Stomach smooth muscle (tissue), 2 donors: ENCODE measurements around the gene ZNF865.
"Not testable (repeated sequence)": the region's sequence is repeated elsewhere in the genome, so short reads cannot be mapped to it uniquely, and the experiment has no call there.

Source experiments
- H3K27ac ChIP-seq: one replicate; pipeline ENCODE4 v1.7.0; 2013; ENCODE audit warnings: mild to moderate bottlenecking, low read length, inconsistent platforms
- H3K27me3 ChIP-seq, 2 donors: one replicate each; pipeline ENCODE4 v1.7.0; 2013; ENCODE audit warnings: low read length in 2 of 2; ENCODE audit not compliant: insufficient read depth in 2 of 2, control insufficient read depth in 1 of 2
- H3K36me3 ChIP-seq, 2 donors: one replicate each; pipeline ENCODE4 v1.7.0; 2013; ENCODE audit warnings: low read length in 2 of 2; ENCODE audit not compliant: control insufficient read depth in 2 of 2, insufficient read depth in 2 of 2
- H3K4me1 ChIP-seq: one replicate; pipeline ENCODE4 v1.7.0; 2013; ENCODE audit warnings: low read length; ENCODE audit not compliant: control insufficient read depth, insufficient read depth
- H3K4me3 ChIP-seq, 2 donors: one replicate each; pipeline ENCODE4 v1.7.0; 2013; ENCODE audit warnings: low read length in 2 of 2
- H3K9ac ChIP-seq, 2 donors: one replicate each; pipeline ENCODE4 v1.7.0; 2013; ENCODE audit warnings: low read length in 2 of 2, mild to moderate bottlenecking in 1 of 2
- H3K9me3 ChIP-seq, 2 donors: one replicate each; pipeline ENCODE4 v1.7.0; 2013; ENCODE audit warnings: low read length in 2 of 2; ENCODE audit not compliant: control insufficient read depth in 2 of 2
- donor health status: healthy.
- donor health status: Pancreatic carcinoma.

Gene ZNF865

DNA sequence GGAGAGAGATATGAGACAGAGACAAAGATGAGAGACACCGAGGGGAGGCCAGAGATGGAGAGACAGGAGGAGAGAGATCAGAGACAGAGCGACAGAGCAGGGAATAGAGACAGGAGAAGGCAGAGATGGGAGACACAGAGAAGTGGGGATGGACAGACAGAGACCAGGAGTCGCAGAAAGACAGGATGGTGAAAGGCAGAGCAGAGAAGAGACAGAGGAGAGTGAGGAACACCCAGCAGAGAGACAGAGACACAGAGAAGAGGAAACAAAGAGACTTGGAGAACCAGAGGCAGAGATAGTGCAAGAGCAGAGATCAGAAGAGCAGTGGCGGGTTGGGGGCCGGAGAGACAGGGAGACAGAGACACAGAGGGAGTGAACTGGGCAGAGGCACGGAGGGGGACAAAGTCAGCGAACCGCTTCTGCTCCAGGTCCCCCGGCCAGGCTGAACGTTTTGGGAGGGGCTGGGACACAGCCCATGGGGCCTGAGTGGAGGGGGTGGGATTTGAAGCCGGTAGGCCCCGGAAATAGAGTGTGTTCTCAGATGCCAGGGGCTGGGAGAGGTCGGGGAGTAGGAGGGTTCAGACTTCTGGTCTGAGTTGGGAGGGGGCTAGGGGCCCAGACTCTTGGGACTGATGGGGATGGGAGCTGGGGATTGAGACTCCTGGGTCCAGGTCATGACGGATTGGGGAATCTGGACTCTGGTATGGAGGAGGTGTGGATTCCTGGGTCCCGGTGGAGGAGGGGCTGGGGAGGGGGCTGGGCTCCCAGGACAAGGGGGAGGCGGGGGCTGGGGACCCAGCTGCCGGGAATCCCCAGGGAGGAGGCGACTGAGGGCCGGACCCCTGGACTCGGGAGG, 25.5 kb upstream of the ZNF865 start:
- peak overlapping the region; percentile 65 to 79 for H3K9ac ChIP-seq
- peaks cover 0 to 2% of the 10 kb centered on the region in 2 donors for H3K27me3 ChIP-seq
- H3K36me3 ChIP-seq: peaks cover 4% of the 10 kb centered on the region in 2 donors
- no peaks in the 10 kb centered on the region for H3K9me3 ChIP-seq
- H3K27ac ChIP-seq: peak overlapping the region; percentile 75
- H3K4me1 ChIP-seq: peaks cover 20% of the 10 kb centered on the region
- H3K4me3 ChIP-seq: peak overlapping the region; percentile 72 to 82

DNA sequence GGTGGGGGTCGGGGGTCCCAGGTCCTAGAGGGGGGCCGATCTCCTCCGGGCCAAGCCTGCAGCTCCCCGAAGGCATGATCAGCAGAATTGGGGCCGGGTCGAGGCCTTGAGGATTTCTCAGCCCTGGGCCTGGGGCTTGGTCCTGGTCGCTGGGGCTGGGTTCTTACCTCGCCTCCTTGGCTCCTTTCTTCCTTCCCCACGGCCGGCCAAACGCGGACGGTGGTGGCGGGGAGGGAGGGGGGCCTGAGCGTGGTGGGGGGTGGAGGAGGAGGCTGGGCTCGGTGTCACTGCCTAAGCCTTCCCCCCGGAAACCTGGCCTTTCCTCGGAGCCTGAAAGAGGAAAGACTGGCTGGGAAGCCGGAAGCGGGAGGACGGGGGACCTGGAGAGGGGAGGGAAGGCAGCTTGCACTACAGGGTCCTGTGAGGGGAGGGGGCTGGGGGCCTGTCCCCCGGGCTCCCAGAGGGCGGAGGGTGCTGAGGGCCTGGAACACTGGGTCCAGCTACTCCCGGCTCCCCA, 24.8 kb upstream of the ZNF865 start, which contains the start of gene ZNF579:
Gene ZNF579 (minus strand): TSS at position 221 of the 517 bp plus-strand sequence. CDS start 1,209 bp downstream, outside the sequence.
- Histone ChIP-seq H3K27ac (peak within 1 kb of the TSS; percentile 75), H3K36me3 (peaks cover 4% of the 10 kb centered on the region in 2 donors), H3K4me1 (peaks cover 20% of the 10 kb centered on the region), H3K4me3 (peak within 1 kb of the TSS; percentile 72 to 82), H3K27me3 (peaks cover 0 to 2% of the 10 kb centered on the region in 2 donors), H3K9me3 (no peaks in the 10 kb centered on the region), H3K9ac (peak within 1 kb of the TSS; percentile 65 to 80)

DNA sequence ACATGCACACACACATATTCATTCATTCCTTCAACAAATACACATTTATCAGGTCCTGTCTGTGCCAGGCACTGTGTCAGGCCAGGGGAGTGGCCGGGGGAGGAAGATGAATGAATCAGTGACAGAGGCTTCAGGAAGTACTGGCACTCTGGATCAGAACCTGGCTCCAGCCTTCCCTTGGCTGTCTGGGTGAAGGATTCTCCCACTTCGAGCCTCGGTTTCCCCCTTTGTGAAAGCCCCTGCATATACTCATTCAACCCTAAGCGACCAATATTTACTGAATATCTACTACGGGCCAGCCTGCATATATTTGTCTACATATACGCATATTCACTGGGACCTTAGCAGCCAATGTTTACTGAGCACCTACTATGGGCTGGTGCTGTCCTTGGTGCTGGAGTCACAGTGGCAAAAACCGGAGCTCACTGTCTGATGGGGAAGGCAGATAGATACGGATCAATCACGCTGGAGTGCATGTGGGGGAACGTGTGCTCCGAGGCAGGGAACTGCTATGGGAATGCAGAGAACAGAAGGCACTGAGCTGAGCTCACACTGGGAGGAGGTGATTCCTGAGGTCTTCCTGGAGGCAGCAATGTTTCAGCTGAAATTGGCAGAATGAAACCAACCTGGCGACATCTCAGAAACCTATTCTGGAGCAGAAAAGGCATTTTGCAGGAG, 24.2 kb upstream of the ZNF865 start:
- peaks cover 25% of the 10 kb centered on the region for H3K4me1 ChIP-seq
- peak overlapping the region; percentile 72 to 82 for H3K4me3 ChIP-seq
- peak overlapping the region; percentile 75 for H3K27ac ChIP-seq
- peaks cover 4% of the 10 kb centered on the region in 2 donors for H3K36me3 ChIP-seq
- H3K27me3 ChIP-seq: peaks cover 0 to 2% of the 10 kb centered on the region in 2 donors
- peak overlapping the region; percentile 65 to 80 for H3K9ac ChIP-seq
- no peaks in the 10 kb centered on the region for H3K9me3 ChIP-seq

DNA sequence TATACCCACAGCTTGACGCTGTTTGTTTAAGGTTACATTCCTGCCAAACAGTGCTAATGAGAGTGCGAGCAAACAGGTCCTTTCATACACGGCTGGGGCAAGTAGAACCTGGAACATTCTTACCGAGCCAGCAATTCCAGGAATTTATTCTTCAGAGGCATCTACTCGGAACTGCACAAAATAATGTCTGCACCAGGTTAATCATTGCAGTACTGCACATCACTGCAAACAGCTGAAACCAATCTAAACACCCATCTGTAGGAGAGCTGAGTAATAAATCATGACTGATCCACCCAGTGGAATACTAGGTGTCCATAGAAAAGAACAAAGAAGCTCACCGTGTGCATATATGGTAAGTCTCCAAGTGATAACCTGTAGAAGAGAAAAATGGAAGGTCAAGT, 23.6 kb upstream of the ZNF865 start:
- Histone ChIP-seq H3K27ac (peak overlapping the region; percentile 75), H3K9me3 (no peaks in the 10 kb centered on the region), H3K27me3 (peaks cover 0 to 4% of the 10 kb centered on the region in 2 donors), H3K4me1 (peaks cover 30% of the 10 kb centered on the region), H3K36me3 (peaks cover 4% of the 10 kb centered on the region in 2 donors), H3K4me3 (peak overlapping the region in 1 of 2 donors; percentile 82), H3K9ac (no peak overlapping the region)

DNA sequence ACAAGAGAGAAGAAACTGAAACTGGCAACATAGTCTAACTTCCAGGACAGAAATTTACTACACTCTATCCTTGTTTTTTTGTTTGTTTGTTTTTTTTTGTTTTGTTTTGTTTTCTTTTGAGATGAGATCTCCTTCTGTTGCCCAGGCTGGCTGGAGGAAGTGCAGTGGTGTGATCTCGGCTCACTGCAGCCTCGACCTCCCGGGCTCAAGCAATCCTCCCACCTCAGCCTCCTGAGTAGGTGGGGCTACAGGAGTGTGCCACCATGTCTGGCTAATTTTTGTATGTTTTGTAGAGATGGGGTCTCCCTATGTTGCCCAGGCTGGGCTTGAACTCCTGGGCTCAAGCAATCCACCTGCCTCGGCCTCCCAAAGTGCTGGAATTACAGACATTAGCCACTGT, 23.2 kb upstream of the ZNF865 start:
- not testable (repeated sequence) for H3K4me3 ChIP-seq, H3K9me3 ChIP-seq, H3K9ac ChIP-seq, H3K27me3 ChIP-seq, H3K36me3 ChIP-seq, H3K27ac ChIP-seq
- H3K4me1 ChIP-seq: peaks cover 35% of the 10 kb centered on the region

DNA sequence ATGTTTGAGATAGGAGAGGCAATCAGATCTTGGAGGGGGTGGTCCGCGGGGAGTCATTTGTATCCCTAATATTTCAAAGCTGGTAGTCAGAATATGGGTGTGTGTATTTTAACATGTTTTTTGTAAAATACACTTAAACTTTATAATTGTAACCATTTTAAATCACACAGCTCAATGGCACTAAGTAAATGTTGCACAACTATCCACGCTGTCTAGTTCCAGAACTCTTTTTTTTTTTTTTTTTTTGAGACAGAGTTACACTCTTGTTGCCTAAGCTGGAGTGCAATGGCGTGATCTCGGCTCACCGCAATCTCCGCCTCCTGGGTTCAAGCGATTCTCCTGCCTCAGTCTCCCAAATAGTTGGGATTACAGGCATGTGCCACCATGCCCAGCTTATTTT, 21.6 kb upstream of the ZNF865 start:
- H3K9ac ChIP-seq, H3K27me3 ChIP-seq, H3K36me3 ChIP-seq, H3K4me3 ChIP-seq, H3K27ac ChIP-seq, H3K9me3 ChIP-seq: not testable (repeated sequence)
- peaks cover 38% of the 10 kb centered on the region for H3K4me1 ChIP-seq

DNA sequence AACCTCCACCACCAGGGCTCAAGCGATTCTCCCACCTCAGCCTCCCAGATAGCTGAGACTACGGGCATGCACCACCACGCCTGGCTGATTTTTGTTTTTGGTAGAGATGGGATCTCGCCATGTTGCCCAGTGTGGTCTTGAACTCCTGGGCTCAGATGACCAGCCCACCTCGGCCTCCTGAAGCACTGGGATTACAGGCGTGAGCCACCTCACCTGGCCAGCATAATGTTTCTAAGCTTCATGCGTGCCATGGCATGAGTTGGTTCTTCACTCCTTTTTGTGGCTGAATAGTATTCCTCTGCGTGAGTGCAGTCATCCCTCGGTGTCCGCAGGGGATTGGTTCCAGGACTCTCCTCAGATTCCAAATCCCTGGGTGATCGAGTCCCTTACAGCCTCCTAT, 20.6 kb upstream of the ZNF865 start:
- H3K9ac ChIP-seq: no peak overlapping the region
- H3K4me3 ChIP-seq: no peak overlapping the region
- peaks cover 0 to 4% of the 10 kb centered on the region in 2 donors for H3K27me3 ChIP-seq
- no peak overlapping the region for H3K27ac ChIP-seq
- peaks cover 34% of the 10 kb centered on the region for H3K4me1 ChIP-seq
- H3K9me3 ChIP-seq: no peaks in the 10 kb centered on the region
- H3K36me3 ChIP-seq: no peaks in the 10 kb centered on the region

DNA sequence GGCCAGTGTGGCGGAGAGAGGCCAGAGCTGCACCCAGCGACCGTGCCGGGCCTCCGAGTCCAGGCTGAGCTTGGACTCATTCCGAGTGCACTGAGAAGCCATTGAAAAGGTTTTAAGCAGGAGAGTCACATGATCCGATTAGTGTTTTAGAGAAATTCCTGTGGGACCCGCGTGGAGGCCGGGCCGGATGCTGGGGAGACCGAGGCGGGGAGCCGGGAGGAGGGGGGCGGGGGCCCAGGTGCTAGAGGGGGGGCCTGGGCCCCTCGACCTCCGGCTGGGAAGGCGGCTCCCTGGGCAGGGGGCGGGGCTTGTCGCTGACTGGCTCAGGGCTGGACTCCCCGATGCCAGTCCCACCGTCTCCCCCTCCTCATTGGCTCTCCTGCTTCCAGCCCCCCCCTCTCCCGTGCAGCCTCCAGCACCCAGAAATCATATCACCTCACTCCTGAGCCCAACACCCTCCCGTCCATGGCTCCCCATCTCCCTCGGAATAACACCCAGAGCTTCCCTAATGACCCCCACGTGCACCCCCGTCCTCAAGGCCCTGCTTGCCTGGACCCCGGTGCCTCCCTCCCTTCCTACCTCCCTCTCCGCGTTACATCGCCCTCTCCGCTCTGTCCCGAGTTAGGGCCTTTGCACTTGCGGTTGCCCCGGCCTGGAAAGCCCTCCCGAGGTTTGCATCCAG, 19.6 kb upstream of the ZNF865 start:
- Histone ChIP-seq H3K9ac (peak overlapping the region; percentile 13 to 36), H3K4me1 (peaks cover 31% of the 10 kb centered on the region), H3K9me3 (no peaks in the 10 kb centered on the region), H3K27ac (no peak overlapping the region), H3K27me3 (peaks cover 0 to 9% of the 10 kb centered on the region in 2 donors), H3K36me3 (no peaks in the 10 kb centered on the region), H3K4me3 (peak overlapping the region; percentile 55 to 67)

DNA sequence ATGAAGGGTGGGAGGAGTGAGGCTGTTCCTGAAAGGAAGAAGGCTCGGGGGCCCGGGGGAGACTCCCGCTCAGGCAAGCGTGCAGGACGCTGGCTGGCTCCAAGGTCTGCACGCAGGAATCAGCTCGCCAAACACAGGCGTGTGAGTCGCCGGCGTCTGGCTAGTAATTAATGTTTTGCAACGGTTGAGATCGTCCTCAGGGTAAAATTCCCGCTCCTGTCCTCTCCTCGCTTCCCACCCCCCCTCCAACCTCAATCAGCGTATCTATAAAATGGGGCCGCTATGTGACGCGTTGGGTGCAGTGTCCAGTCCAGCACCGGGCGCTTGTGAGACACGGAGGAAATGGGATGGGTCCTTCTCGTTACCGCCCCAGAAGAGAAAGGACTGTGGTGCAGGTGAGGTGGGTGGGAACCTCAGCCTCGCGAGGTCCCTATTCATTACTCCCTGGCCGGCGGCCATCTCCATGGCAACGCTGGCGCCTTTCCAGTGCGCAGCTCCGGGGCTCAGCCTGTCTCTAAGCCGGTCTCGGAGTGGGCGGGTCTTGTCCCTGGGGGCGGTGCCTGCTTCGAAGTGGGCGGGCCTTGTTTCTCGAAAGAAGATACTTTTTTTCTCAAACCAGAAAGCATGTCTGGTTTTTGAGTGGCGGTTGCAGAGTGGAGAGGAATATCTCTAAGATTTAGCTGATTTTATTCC, 18.3 kb upstream of the ZNF865 start:
- Histone ChIP-seq H3K4me3 (peak overlapping the region; percentile 58 to 69), H3K27me3 (peaks cover 0 to 9% of the 10 kb centered on the region in 2 donors), H3K27ac (no peak overlapping the region), H3K9ac (no peak overlapping the region), H3K9me3 (no peaks in the 10 kb centered on the region), H3K4me1 (peaks cover 18% of the 10 kb centered on the region), H3K36me3 (no peaks in the 10 kb centered on the region)

DNA sequence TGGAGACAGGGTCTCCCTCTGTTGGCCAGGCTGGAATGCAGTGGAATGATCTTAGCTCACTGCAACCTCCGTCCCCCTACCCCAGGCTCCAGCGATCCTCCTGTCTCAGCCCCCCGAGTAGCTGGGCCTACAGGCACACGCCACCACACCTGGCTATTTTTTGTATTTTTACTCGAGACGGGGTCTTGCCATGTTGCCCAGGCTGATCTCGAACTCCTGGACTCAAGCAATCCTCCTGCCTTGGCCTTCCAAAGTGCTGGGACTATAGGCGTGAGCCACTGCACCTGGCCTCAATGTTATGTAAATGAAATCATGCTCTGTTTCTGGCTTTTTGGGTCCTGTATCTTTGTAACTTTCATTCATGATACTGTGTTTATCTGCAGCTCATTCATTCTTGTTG, 16.7 kb upstream of the ZNF865 start:
- Histone ChIP-seq H3K36me3 (no peaks in the 10 kb centered on the region), H3K4me1 (peaks cover 18% of the 10 kb centered on the region), H3K27ac (no peak overlapping the region), H3K4me3 (no peak overlapping the region), H3K27me3 (peaks cover 0 to 9% of the 10 kb centered on the region in 2 donors), H3K9ac (no peak overlapping the region), H3K9me3 (no peaks in the 10 kb centered on the region)
